ENCODE results near the gene TRIP13.

DNA sequence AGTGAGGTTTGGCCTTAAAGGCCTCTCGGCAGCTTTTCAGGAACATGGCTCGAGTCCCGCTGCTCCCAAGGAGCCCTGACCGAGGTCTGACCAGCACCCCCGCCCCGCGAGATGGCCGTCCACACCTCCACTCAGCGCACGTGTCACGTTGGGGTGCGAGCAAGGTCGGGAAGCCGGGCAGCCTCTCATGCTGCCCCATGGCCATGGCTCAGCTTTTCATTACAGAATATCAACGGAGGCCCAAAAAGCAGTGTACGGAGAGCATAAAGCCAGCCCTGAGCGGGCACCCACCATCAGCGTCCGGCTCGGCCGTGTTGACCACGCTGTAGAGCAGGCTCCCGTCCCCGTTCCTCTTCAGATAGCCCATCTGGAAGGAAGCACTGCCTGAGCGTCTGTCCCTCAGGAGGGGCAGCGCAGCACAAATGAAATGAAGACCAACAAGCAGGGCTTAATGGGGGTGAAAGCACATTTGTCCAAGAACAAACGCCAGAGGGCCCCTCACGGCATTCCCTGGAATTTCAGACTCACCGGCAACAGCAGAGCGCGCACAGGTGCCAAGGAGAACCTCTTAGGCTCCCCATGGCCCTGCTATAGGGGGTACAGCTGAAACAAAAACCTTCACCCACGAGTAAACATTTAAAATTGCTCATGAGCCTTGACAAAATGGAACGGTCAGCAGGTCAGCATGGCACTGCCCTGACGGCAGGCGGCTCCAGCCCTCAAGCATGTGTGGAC is 11.7 kb upstream of the TRIP13 start:
- TF ChIP-seq ZFP3 (CRISPR knock-in tag; IDR thresholded peaks at IDR 0.05): no peak
- no peak for TF ChIP-seq ZNF565 (CRISPR knock-in tag; conservative IDR thresholded peaks at IDR 0.05; ENCODE audit: low read depth)
